Measurements from ENCODE around the gene CGNL1.

DNA sequence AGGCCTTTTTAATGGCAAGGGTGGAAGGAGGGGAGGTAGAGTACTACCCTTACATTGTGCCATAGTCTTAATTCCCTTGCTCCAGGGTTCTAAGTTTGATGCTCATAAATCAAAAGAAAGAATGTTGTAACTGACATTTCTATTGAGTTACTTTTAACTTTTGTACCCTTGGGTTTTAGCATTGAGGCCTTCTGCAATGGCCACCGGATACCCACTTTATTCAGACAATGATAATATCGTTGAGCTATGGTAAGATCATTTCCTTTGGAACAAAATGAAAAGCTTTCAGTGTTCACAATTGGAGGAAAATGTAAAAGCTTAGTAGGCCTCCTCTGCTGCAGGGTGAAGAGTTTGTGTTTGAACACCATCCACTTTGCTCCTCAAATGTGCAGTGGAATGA, 16.8 kb downstream of the CGNL1 start:
- TF ChIP-seq, protein P1, sequence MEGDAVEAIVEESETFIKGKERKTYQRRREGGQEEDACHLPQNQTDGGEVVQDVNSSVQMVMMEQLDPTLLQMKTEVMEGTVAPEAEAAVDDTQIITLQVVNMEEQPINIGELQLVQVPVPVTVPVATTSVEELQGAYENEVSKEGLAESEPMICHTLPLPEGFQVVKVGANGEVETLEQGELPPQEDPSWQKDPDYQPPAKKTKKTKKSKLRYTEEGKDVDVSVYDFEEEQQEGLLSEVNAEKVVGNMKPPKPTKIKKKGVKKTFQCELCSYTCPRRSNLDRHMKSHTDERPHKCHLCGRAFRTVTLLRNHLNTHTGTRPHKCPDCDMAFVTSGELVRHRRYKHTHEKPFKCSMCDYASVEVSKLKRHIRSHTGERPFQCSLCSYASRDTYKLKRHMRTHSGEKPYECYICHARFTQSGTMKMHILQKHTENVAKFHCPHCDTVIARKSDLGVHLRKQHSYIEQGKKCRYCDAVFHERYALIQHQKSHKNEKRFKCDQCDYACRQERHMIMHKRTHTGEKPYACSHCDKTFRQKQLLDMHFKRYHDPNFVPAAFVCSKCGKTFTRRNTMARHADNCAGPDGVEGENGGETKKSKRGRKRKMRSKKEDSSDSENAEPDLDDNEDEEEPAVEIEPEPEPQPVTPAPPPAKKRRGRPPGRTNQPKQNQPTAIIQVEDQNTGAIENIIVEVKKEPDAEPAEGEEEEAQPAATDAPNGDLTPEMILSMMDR (IDR thresholded peaks at IDR 0.05; ENCODE audit: insufficient read depth, low read length) = no peak
- TF ChIP-seq, protein P2, sequence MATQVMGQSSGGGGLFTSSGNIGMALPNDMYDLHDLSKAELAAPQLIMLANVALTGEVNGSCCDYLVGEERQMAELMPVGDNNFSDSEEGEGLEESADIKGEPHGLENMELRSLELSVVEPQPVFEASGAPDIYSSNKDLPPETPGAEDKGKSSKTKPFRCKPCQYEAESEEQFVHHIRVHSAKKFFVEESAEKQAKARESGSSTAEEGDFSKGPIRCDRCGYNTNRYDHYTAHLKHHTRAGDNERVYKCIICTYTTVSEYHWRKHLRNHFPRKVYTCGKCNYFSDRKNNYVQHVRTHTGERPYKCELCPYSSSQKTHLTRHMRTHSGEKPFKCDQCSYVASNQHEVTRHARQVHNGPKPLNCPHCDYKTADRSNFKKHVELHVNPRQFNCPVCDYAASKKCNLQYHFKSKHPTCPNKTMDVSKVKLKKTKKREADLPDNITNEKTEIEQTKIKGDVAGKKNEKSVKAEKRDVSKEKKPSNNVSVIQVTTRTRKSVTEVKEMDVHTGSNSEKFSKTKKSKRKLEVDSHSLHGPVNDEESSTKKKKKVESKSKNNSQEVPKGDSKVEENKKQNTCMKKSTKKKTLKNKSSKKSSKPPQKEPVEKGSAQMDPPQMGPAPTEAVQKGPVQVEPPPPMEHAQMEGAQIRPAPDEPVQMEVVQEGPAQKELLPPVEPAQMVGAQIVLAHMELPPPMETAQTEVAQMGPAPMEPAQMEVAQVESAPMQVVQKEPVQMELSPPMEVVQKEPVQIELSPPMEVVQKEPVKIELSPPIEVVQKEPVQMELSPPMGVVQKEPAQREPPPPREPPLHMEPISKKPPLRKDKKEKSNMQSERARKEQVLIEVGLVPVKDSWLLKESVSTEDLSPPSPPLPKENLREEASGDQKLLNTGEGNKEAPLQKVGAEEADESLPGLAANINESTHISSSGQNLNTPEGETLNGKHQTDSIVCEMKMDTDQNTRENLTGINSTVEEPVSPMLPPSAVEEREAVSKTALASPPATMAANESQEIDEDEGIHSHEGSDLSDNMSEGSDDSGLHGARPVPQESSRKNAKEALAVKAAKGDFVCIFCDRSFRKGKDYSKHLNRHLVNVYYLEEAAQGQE (IDR thresholded peaks at IDR 0.05; ENCODE audit: insufficient replicate concordance, low read depth) = no peak
- no peak for TF ChIP-seq SPI1 (IDR thresholded peaks at IDR 0.05; ENCODE audit: borderline replicate concordance, low read depth)

All from HL-60 (cell line).